Transverse colon (tissue), 4 donors: Measurements from ENCODE around the gene TRABD. TPM values are rescaled to one million over a fixed set of nuclear protein-coding genes. Genes with fewer than 3 reads are reported as not detected.

Experiments
- DNase-seq: peaks from one replicate; pipeline ENCODE4 v3.0.0-alpha.2; 2019
- H3K27ac ChIP-seq, 4 donors: fragments of 200-600 bp; sonication (generic); 2 replicates each; pipeline ENCODE4 v1.5.1; 2016 to 2018; ENCODE audit warnings: inconsistent platforms in 4 of 4
- H3K27me3 ChIP-seq: fragments of 200-600 bp; sonication (generic); 2 replicates; pipeline ENCODE4 v1.5.1; 2017; ENCODE audit warnings: inconsistent platforms
- H3K36me3 ChIP-seq, 4 donors: fragments of 200-600 bp; sonication (generic); 2 replicates each; pipeline ENCODE4 v1.5.1; 2017 to 2019; ENCODE audit warnings: inconsistent platforms in 4 of 4
- H3K4me1 ChIP-seq, 4 donors: fragments of 200-600 bp; sonication (generic); 2 replicates each; pipeline ENCODE4 v1.5.1; 2017 to 2020; ENCODE audit warnings: inconsistent platforms in 4 of 4
- H3K4me3 ChIP-seq, 4 donors: fragments of 200-600 bp; sonication (generic); 1 replicate in 1 of 4; 2 replicates in 3 of 4; pipeline versions ENCODE4 v1.5.1 to v1.6.1; 2017 to 2019; ENCODE audit warnings: inconsistent platforms in 4 of 4
- H3K9me3 ChIP-seq, 2 donors: fragments of 200-600 bp; sonication (generic); 2 replicates each; pipeline ENCODE4 v1.5.1; 2017 to 2019; ENCODE audit warnings: inconsistent platforms in 2 of 2
- CTCF ChIP-seq, 5 experiments: fragments of 200-600 bp in 3 of 5; fragments of 450-650 bp in 2 of 5; sonication (generic) in 3 of 5; IDR thresholded peaks; 1 replicate in 2 of 5; 2 replicates in 3 of 5; pipeline ENCODE4 v1.5.1; 2016 to 2017; ENCODE audit warnings: antibody characterized with exemption in 5 of 5, inconsistent platforms in 3 of 5, mild to moderate bottlenecking in 2 of 5, moderate library complexity in 1 of 5
- EP300 ChIP-seq: sonication (generic); formaldehyde crosslinking; IDR thresholded peaks from one replicate; pipeline ENCODE4 v1.6.1; 2017; ENCODE audit warnings: antibody characterized with exemption, low read depth
- POLR2A ChIP-seq: fragments of 450-650 bp; IDR thresholded peaks from one replicate; pipeline ENCODE4 v1.6.1; 2016; ENCODE audit warnings: antibody characterized with exemption, mild to moderate bottlenecking, moderate library complexity
- POLR2AphosphoS5 ChIP-seq, 3 donors: sonication (generic); formaldehyde crosslinking; IDR thresholded peaks; one replicate each; pipeline ENCODE4 v1.6.1; 2016; ENCODE audit warnings: antibody characterized with exemption in 3 of 3
- WGBS, 2 donors: methylation state at CpG; one replicate each; pipeline ENCODE4 v1.1.5; 2018; ENCODE audit warnings: low coverage in 1 of 2; 5-methylcytosine and 5-hydroxymethylcytosine counted together
- in situ Hi-C, 4 donors: fragments of 200-750 bp; cut with MboI; loops; one replicate each; pipeline versions ENCODE4 v1.15.0 to v1.15.1; 2017; ENCODE audit warnings: low sequenced_read_pairs in 3 of 4, low pct_ligation_motif_present in 1 of 4, low pct_unique_long_range_greater_than_20kb in 1 of 4
- intact Hi-C: fragments of 100-400 bp; cut with DNase I; formaldehyde crosslinking; loops from one replicate; pipeline ENCODE4 v1.15.1; 2023; ENCODE audit warnings: low total_unique reads
- total RNA-seq, 4 donors: library from RNA; depleted of rRNA; stranded (reverse); fragments of >200 nt; gene quantifications; one replicate each; pipeline ENCODE4 v1.1.0, GENCODE V29; 2016

The TRABD gene
- total RNA-seq, 4 donors from 2014 or later = 40.6 to 109 (median 69.4) TPM

- in situ Hi-C loops = no loop called here
- H3K27me3 ChIP-seq = peaks cover 9% of the 10 kb centered on the region
- no peak overlapping the region for H3K4me3 ChIP-seq
- intact Hi-C loops = no loop called here
- no peak overlapping the region for H3K27ac ChIP-seq
- TF ChIP-seq CTCF (IDR thresholded peaks at IDR 0.05) = no peak
- TF ChIP-seq POLR2AphosphoS5 (IDR thresholded peaks at IDR 0.05) = no peak
- TF ChIP-seq EP300 = no peak
- TF ChIP-seq POLR2A = no peak
- no peaks in the 10 kb centered on the region for H3K9me3 ChIP-seq
- peaks cover 16 to 35% (median 28%) of the 10 kb centered on the region in 4 donors for H3K4me1 ChIP-seq
- WGBS, 2 donors = 75% methylated on average over 17 of the region's 19 CpGs; no CpG with 5 or more reads in 1 of the 2 donors
- no peaks in the 10 kb centered on the region for H3K36me3 ChIP-seq
- no peak for DNase-seq
Measured at GRCh38 chr22:50183141-50183971, 2.4 kb upstream of the TRABD start.

GRCh38 chr22:50184004-50184901, 1.5 kb upstream of the TRABD start:
- H3K36me3 ChIP-seq = no peaks in the 10 kb centered on the region
- H3K4me3 ChIP-seq = peak overlapping the region in 3 of 4 donors; percentile 27 to 80 (median 77)
- intact Hi-C loops = no loop called here
- H3K4me1 ChIP-seq = peaks cover 19 to 43% (median 37%) of the 10 kb centered on the region in 4 donors
- H3K9me3 ChIP-seq = no peaks in the 10 kb centered on the region
- WGBS, 2 donors = 78% methylated on average over 28 of the region's 32 CpGs; no CpG with 5 or more reads in 1 of the 2 donors
- peak overlapping the region; percentile 13 to 43 (median 38) for H3K27ac ChIP-seq
- peaks cover 3% of the 10 kb centered on the region for H3K27me3 ChIP-seq
- in situ Hi-C loops = no loop called here
- no peak for TF ChIP-seq POLR2AphosphoS5 (IDR thresholded peaks at IDR 0.05)
- no peak for TF ChIP-seq CTCF (IDR thresholded peaks at IDR 0.05)
- TF ChIP-seq POLR2A = no peak
- no peak for TF ChIP-seq EP300
- peak; percentile 75 for DNase-seq

- Histone ChIP-seq H3K9me3 (no peaks in the 10 kb centered on the region), H3K4me1 (peaks cover 26 to 50% (median 44%) of the 10 kb centered on the region in 4 donors), H3K27ac (peak overlapping the region; percentile 13 to 49 (median 42)), H3K36me3 (no peaks in the 10 kb centered on the region), H3K27me3 (no peaks in the 10 kb centered on the region), H3K4me3 (peak overlapping the region; percentile 15 to 80 (median 52))
- no peak for TF ChIP-seq POLR2A
- TF ChIP-seq POLR2AphosphoS5 (IDR thresholded peaks at IDR 0.05) = no peak
- no peak for TF ChIP-seq CTCF (IDR thresholded peaks at IDR 0.05)
- no peak for TF ChIP-seq EP300
- intact Hi-C loops (no loop called here), in situ Hi-C loops (no loop called here)
- no peak for DNase-seq
- WGBS, 2 donors = 53% methylated on average over 30 of the region's 63 CpGs; no CpG with 5 or more reads in 1 of the 2 donors
Measured at GRCh38 chr22:50184902-50185374, 775 bp upstream of the TRABD start.
